A673 (cell line): ENCODE results near the gene OGDHL. TPM values are rescaled to one million over a fixed set of nuclear protein-coding genes. Genes with fewer than 3 reads are reported as not detected.

Source experiments
- Bru-seq: library from RNA; stranded (reverse); fragments of 400-500 nt; gene quantifications from one replicate; lab custom pipeline; 2021; lab: Mats Ljungman, UMichigan
- BruChase-seq, 2 experiments: library from RNA; stranded (reverse); fragments of 400-500 nt; gene quantifications; one replicate each; lab custom pipeline; 2021; lab: Mats Ljungman, UMichigan
- BruUV-seq: library from RNA; stranded (reverse); fragments of 400-500 nt; replicated peaks from 2 replicates; lab custom pipeline; 2021; lab: Mats Ljungman, UMichigan
- CTCF ChIA-PET: fragments of 300-600 bp; sonication (Branson Sonifier 250); formaldehyde crosslinking; loops from one replicate; lab custom pipeline; 2022; ENCODE audit warnings: antibody characterized with exemption; lab: Charles Lee
- POLR2A ChIA-PET: fragments of 300-600 bp; sonication (Branson Sonifier 250); formaldehyde crosslinking; loops from one replicate; lab custom pipeline; 2022; ENCODE audit warnings: antibody characterized with exemption; ENCODE audit not compliant: low non-redundant PET; lab: Charles Lee
- DNase-seq: peaks from one replicate; pipeline ENCODE4 v3.0.0-alpha.2; 2015; ENCODE audit warnings: low spot score
- H3K27ac ChIP-seq: fragments of 200-600 bp; sonication (generic); 2 replicates; pipeline ENCODE4 v1.5.1; 2016; ENCODE audit warnings: mixed run types, low read depth, mild to moderate bottlenecking, mixed read lengths, antibody characterized with exemption, low read length; ENCODE audit not compliant: poor library complexity, severe bottlenecking
- H3K27me3 ChIP-seq: fragments of 200-600 bp; sonication (generic); replicated peaks from 2 replicates; pipeline ENCODE4 v1.6.1; 2017; ENCODE audit warnings: mixed run types, low read depth, mild to moderate bottlenecking, mixed read lengths, antibody characterized with exemption, low read length; ENCODE audit not compliant: insufficient read depth, poor library complexity
- H3K36me3 ChIP-seq: fragments of 200-600 bp; sonication (generic); 2 replicates; pipeline ENCODE4 v1.6.1; 2016; ENCODE audit warnings: mixed run types, mild to moderate bottlenecking, mixed read lengths, antibody characterized with exemption, low read length; ENCODE audit not compliant: insufficient read depth, poor library complexity, severe bottlenecking
- H3K4me1 ChIP-seq: fragments of 200-600 bp; sonication (generic); 2 replicates; pipeline ENCODE4 v1.6.1; 2017; ENCODE audit warnings: mixed run types, mild to moderate bottlenecking, mixed read lengths, antibody characterized with exemption, low read length; ENCODE audit not compliant: insufficient read depth, poor library complexity, severe bottlenecking
- H3K4me3 ChIP-seq: fragments of 200-600 bp; sonication (generic); 2 replicates; pipeline ENCODE4 v1.5.1; 2016; ENCODE audit warnings: low read depth, mixed run types, mild to moderate bottlenecking, mixed read lengths, low read length; ENCODE audit not compliant: poor library complexity, severe bottlenecking
- H3K9me3 ChIP-seq: fragments of 200-600 bp; sonication (generic); 2 replicates; pipeline ENCODE4 v1.6.1; 2016; ENCODE audit warnings: mixed run types, low read depth, mild to moderate bottlenecking, mixed read lengths, antibody characterized with exemption, low read length; ENCODE audit not compliant: poor library complexity, severe bottlenecking
- EZH2 ChIP-seq: fragments of 200-600 bp; sonication (generic); IDR thresholded peaks from 2 replicates; pipeline ENCODE4 v1.6.1; 2017; ENCODE audit warnings: borderline replicate concordance, low read depth, mild to moderate bottlenecking, mixed read lengths, antibody characterized with exemption, low read length; ENCODE audit not compliant: poor library complexity, severe bottlenecking
- intact Hi-C: fragments of 100-400 bp; cut with micrococcal nuclease; formaldehyde crosslinking; loops from one replicate; pipeline ENCODE4 v1.10.0; 2022; ENCODE audit not compliant: unreplicated experiment
- long read RNA-seq: library from polyadenylated mRNA; stranded (forward); transcript quantifications from one replicate; pipeline ENCODE4 v2.0.0, GENCODE V29; 2022
- total RNA-seq: library from RNA; stranded (reverse); gene quantifications from 2 replicates; pipeline ENCODE4 v1.2.3, GENCODE V29; 2021
- TF ChIP-seq, protein P1 (sequence below): fragments of 300-800, 200-600 bp; sonication (generic); conservative IDR thresholded peaks from 2 replicates; pipeline ENCODE4 v1.5.1; 2017; ENCODE audit warnings: low read depth, mild to moderate bottlenecking, antibody characterized with exemption, low read length, moderate library complexity, mixed read lengths

Gene OGDHL
- total RNA-seq: 1.6 and 2.6 TPM in 2 replicates
- percentile 21 among the genes with signal in this experiment for Bru-seq, nascent RNA
- percentile 26 among the genes with signal in this experiment for BruChase-seq, experiment 1, labeled RNA remaining after a 2-hour chase
- BruChase-seq, experiment 2, labeled RNA remaining after a 6-hour chase: percentile 34 among the genes with signal in this experiment
- long read RNA-seq, partial matches to known transcripts: 2 of 3 reads
- long read RNA-seq, other reads (novel, unspliced or antisense): 1 of 3 reads

DNA sequence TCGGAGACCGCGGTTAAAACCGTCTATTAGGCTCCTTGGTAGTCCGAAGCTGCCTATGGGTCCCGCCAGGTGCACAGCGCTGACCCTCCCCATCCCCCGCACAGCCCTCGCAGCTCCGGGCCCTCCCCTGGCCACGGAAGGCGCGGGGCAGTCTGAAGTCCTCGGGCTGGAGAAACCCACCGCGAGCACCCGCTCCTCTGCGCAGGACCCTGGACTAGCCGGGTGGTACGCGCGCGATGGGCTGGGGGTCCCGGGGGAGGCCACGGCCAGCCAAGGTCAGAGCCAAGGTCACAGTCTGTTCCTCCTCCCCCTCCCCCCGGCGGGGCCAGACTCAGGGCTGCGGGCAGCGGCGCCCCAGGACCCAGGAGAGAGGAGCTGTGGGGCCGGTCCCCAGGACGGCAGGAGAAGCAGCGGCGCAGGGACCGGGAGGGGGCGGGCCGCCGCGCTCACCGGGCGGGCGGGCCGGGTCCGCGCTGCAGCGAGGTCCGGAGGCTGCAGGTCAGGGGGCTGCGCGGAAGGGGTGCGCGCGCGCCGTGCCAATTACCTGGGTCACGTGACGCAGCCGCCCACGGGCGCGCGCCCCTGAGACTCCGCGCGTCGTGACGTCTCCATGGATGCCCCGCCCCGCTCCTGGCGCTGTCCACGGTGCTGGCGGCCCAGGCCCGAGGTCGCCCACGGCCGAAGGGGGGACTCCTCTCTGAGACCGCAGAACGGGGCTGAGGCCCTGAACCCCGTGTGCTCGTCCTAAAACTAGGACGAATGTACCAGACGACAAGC is at the start of gene OGDHL:
TSS of gene OGDHL (minus strand) at position 535 of the 777 bp plus-strand sequence. CDS start 3,731 bp downstream, outside the sequence.
- no peaks in the 10 kb centered on the region for H3K36me3 ChIP-seq
- no peak within 1 kb of the TSS for H3K27ac ChIP-seq
- CTCF ChIA-PET: no interaction called here
- intact Hi-C loops: no loop called here
- POLR2A ChIA-PET: no interaction called here
- DNase-seq: peak; percentile 77
- BruUV-seq: no TSS peak
- no peaks in the 10 kb centered on the region for H3K4me1 ChIP-seq
- H3K27me3 ChIP-seq: peaks cover 13% of the 10 kb centered on the region
- H3K9me3 ChIP-seq: no peaks in the 10 kb centered on the region
- peak within 1 kb of the TSS; percentile 74 for H3K4me3 ChIP-seq
- TF ChIP-seq, protein P1, sequence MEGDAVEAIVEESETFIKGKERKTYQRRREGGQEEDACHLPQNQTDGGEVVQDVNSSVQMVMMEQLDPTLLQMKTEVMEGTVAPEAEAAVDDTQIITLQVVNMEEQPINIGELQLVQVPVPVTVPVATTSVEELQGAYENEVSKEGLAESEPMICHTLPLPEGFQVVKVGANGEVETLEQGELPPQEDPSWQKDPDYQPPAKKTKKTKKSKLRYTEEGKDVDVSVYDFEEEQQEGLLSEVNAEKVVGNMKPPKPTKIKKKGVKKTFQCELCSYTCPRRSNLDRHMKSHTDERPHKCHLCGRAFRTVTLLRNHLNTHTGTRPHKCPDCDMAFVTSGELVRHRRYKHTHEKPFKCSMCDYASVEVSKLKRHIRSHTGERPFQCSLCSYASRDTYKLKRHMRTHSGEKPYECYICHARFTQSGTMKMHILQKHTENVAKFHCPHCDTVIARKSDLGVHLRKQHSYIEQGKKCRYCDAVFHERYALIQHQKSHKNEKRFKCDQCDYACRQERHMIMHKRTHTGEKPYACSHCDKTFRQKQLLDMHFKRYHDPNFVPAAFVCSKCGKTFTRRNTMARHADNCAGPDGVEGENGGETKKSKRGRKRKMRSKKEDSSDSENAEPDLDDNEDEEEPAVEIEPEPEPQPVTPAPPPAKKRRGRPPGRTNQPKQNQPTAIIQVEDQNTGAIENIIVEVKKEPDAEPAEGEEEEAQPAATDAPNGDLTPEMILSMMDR: no peak
- no peak for TF ChIP-seq EZH2

DNA sequence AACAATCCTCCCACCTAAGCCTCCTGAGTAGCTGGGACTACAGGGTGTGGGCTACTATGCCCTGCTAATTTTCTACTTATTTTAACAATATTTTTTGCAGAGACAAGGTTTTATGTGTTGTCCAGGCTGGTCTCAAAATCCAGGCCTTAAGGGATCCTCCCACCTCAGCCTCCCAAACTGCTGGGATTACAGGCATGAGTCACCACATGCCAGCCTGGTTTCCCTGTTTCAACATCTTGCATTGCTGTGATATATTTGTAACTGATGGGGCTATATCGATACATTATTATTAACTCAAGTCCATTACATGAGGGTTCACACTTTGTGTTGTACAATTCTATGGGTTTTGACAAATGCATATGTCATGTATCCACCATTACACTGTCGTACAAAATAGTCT is 41.9 kb upstream of the OGDHL start:
- intact Hi-C loops: no loop called here
- no TSS peak for BruUV-seq
- ChIA-PET POLR2A (no interaction called here), CTCF (no interaction called here)
- H3K27me3 ChIP-seq: no peaks in the 10 kb centered on the region
- no peak overlapping the region for H3K4me3 ChIP-seq
- peaks cover 12% of the 10 kb centered on the region for H3K4me1 ChIP-seq
- DNase-seq: peak; percentile 4
- H3K36me3 ChIP-seq: no peaks in the 10 kb centered on the region
- H3K27ac ChIP-seq: no peak overlapping the region
- H3K9me3 ChIP-seq: peaks cover 4% of the 10 kb centered on the region
- TF ChIP-seq EZH2: no peak
- TF ChIP-seq, protein P1: no peak

DNA sequence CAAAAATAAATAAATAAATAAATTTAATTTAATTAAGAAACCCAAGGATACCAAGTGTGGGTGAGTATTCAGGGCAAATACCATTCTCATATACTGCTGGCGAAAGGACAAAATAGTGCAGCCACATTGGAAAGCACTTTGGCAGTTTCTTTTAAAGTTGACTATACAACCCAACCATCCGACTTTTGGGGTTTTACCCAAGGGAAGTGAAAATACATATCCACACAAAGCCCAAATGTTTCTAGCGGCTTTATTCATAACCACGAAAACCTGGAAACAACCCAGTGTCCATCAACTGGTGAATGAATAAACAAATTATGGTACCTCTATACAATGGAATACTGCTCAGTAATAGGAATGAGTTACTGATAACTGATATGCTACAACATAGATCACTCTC is 36.2 kb upstream of the OGDHL start:
- intact Hi-C loops: no loop called here
- no peak for TF ChIP-seq EZH2
- TF ChIP-seq, protein P1: no peak
- H3K27ac ChIP-seq: no peak overlapping the region
- BruUV-seq: no TSS peak
- H3K9me3 ChIP-seq: no peaks in the 10 kb centered on the region
- ChIA-PET CTCF (no interaction called here), POLR2A (no interaction called here)
- H3K36me3 ChIP-seq: no peaks in the 10 kb centered on the region
- no peak overlapping the region for H3K4me3 ChIP-seq
- H3K27me3 ChIP-seq: no peaks in the 10 kb centered on the region
- H3K4me1 ChIP-seq: peaks cover 12% of the 10 kb centered on the region
- DNase-seq: no peak
